Measurements from ENCODE around the gene RDH13. TPM values are rescaled to one million over a fixed set of nuclear protein-coding genes. Genes with fewer than 3 reads are reported as not detected.

RDH13 gene
- total and polyA plus RNA-seq, 10 of the 15 experiments (the other 5 are each of a cell fraction or from before 2014, with no cell fraction given): 1.3 to 11.6 (median 8.9) TPM

DNA sequence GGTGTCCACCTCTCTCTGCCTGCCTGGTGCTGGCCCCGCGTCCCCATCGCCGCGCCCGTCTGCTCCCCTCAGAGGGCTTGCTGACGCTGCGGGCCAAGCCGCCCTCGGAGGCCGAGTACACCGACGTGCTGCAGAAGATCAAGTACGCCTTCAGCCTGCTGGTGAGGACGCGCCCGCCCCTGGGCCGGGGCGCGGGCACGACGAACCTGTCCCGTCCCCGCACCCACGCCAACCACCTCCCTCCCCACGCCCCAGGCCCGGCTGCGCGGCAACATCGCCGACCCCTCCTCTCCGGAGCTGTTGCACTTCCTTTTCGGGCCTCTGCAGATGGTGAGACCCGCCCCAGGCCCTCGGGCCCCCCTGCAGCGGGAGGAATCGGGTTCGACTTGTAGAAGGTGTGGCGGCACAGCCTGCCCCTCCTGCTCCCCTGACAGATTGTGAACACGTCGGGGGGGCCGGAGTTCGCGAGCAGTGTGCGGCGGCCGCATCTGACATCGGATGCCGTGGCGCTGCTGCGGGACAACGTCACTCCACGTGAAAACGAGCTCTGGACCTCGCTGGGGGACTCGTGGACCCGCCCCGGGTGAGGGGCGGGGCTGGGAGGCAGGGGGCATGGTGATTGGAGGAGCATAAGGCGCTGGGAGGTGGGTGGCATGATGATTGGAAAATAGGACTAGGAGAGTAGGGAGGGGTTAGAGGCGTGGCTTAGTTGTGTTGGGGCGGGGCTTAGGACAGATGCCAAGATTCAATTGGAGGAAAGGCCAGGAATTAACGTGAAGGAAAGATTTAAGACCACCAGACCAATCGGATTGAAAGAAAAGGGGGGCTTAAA lies 19.3 kb upstream of the RDH13 start:
- Histone ChIP-seq H3K27ac (ENCODE audit: control insufficient read depth, insufficient read depth) (no peak overlapping the region), H3K9ac (ENCODE audit: control insufficient read depth, insufficient read depth, low read length) (no peak overlapping the region), H3K27me3 (replicated peaks in 1 of 2; ENCODE audit: control insufficient read depth in 2 of 2, insufficient read depth in 2 of 2, low read length in 1 of 2) (peaks cover 0 to under 1% of the 10 kb centered on the region in 2 experiments; a peak in 2 of 4 replicates), H3K4me3 (no peak overlapping the region), H3K9me3 (replicated peaks; ENCODE audit: control insufficient read depth, insufficient read depth, low read length) (no peaks in the 10 kb centered on the region; the same call in 2 of the 3 replicates), H3K4me1 (ENCODE audit: control insufficient read depth, insufficient read depth, low read length) (peaks cover 10% of the 10 kb centered on the region; the same call in 1 of the 2 replicates), H2AFZ (ENCODE audit: control insufficient read depth, low read depth, low read length) (no peak overlapping the region), H3K36me3 (ENCODE audit: control insufficient read depth in 2 of 2, insufficient read depth in 2 of 2, low read length in 1 of 2) (no peaks in the 10 kb centered on the region), H3K79me2 (ENCODE audit: control insufficient read depth, insufficient read depth, low read length) (no peaks in the 10 kb centered on the region), H4K20me1 (ENCODE audit: control insufficient read depth, insufficient read depth) (no peaks in the 10 kb centered on the region), H3K4me2 (ENCODE audit: control insufficient read depth, insufficient read depth) (0 out of 2 replicates have a peak overlapping the region, but pooled peaks have one; percentile 97)
- in situ Hi-C loops (cut with MboI): no loop called here
- intact Hi-C loops (cut with micrococcal nuclease; ENCODE audit: unreplicated experiment): no loop called here
- BruUV-seq (replicated peaks): no TSS peak
- ChIA-PET POLR2A (no interaction called here), RAD21 (ENCODE audit: unreplicated experiment) (no interaction called here), SMC1A (ENCODE audit: uncharacterized antibody, unreplicated experiment) (no interaction called here), CTCF (no interaction called here)
- TF ChIP-seq MYC (IDR thresholded peaks at IDR 0.05; ENCODE audit: insufficient read depth, insufficient read length, insufficient replicate concordance, low read length, severe bottlenecking) (no peak), CREM (IDR thresholded peaks at IDR 0.05; ENCODE audit: low read depth) (no peak), ZNF622 (IDR thresholded peaks at IDR 0.05) (no peak), TCF3 (IDR thresholded peaks at IDR 0.05; ENCODE audit: borderline replicate concordance, insufficient read depth, low read depth, low read length) (no peak), MTA3 (IDR thresholded peaks at IDR 0.05; ENCODE audit: borderline replicate concordance, low read length) (no peak), POLR2AphosphoS2 (IDR thresholded peaks at IDR 0.05; ENCODE audit: low read depth, low read length) (no peak), RFX5 (IDR thresholded peaks at IDR 0.05; ENCODE audit: low read depth, low read length) (no peak), TCF12 (IDR thresholded peaks at IDR 0.05; ENCODE audit: low read depth, low read length) (no peak), KDM1A (IDR thresholded peaks at IDR 0.05; ENCODE audit: borderline replicate concordance) (no peak), TCF7 (IDR thresholded peaks at IDR 0.05; ENCODE audit: borderline replicate concordance) (no peak), CBX3 (IDR thresholded peaks at IDR 0.05; ENCODE audit: borderline replicate concordance, low read depth) (no peak), NR2C2 (IDR thresholded peaks at IDR 0.05; ENCODE audit: borderline replicate concordance, control insufficient read depth, insufficient read length, low read depth) (no peak), RUNX3 (IDR thresholded peaks at IDR 0.05; ENCODE audit: low read length) (no peak), ATF2 (IDR thresholded peaks at IDR 0.05; ENCODE audit: low read length) (no peak), CBFB (IDR thresholded peaks at IDR 0.05; ENCODE audit: low read depth) (no peak), ZBTB33 (IDR thresholded peaks at IDR 0.05) (no peak), SP1 (IDR thresholded peaks at IDR 0.05; ENCODE audit: low read depth, low read length) (no peak)
- 37% methylated on average over 34 of the region's 64 CpGs for WGBS (ENCODE audit: insufficient coverage, insufficient replicate concordance, low lambda C conversion rate, missing lambda C conversion rate)
- no peak for FAIRE-seq
- no peak for DNase-seq (ENCODE audit: low read depth, low spot score)
- no peak for ATAC-seq

Measured in GM12878 (cell line).